PC-9 (cell line): ENCODE data around the gene ST6GALNAC1. TPM values are rescaled to one million over a fixed set of nuclear protein-coding genes. Genes with fewer than 3 reads are reported as not detected.

Experiments used
- BruUV-seq: library from RNA; stranded (reverse); fragments of 400-500 nt; replicated peaks from 2 replicates; lab custom pipeline; 2021; lab: Mats Ljungman, UMichigan
- CTCF ChIA-PET: fragments of 300-600 bp; sonication (Branson Sonifier 250); formaldehyde crosslinking; loops from one replicate; lab custom pipeline; 2022; ENCODE audit warnings: antibody characterized with exemption; lab: Charles Lee
- POLR2A ChIA-PET: fragments of 300-600 bp; sonication (Branson Sonifier 250); formaldehyde crosslinking; loops from one replicate; lab custom pipeline; 2022; ENCODE audit warnings: antibody characterized with exemption; ENCODE audit not compliant: unreplicated experiment; lab: Charles Lee
- DNase-seq, 2 experiments: peaks; one replicate each; pipeline versions ENCODE4 v3.0.0 to v3.0.0-alpha.2; 2015 to 2022; ENCODE audit warnings: mixed read lengths in 1 of 2
- H2AFZ ChIP-seq: fragments of 200-600 bp; sonication (generic); 2 replicates; pipeline ENCODE4 v1.8.1; 2017; ENCODE audit warnings: antibody characterized with exemption
- H3F3A ChIP-seq: fragments of 200-600 bp; sonication (generic); 2 replicates; pipeline ENCODE4 v1.8.1; 2017; ENCODE audit warnings: antibody characterized with exemption, mild to moderate bottlenecking, low read depth; ENCODE audit not compliant: insufficient read depth
- H3K27ac ChIP-seq: fragments of 200-600 bp; sonication (generic); 2 replicates; pipeline ENCODE4 v1.6.1; 2016; ENCODE audit warnings: mixed run types
- H3K27me3 ChIP-seq: fragments of 200-600 bp; sonication (generic); 2 replicates; pipeline ENCODE4 v1.6.1; 2016; ENCODE audit warnings: low read depth, mixed run types; ENCODE audit not compliant: insufficient read depth
- H3K36me3 ChIP-seq: fragments of 200-600 bp; sonication (generic); 2 replicates; pipeline ENCODE4 v1.6.1; 2016; ENCODE audit warnings: low read depth, mixed run types
- H3K4me1 ChIP-seq: fragments of 200-600 bp; sonication (generic); replicated peaks from 2 replicates; pipeline ENCODE4 v1.6.1; 2016; ENCODE audit warnings: mixed run types; ENCODE audit not compliant: insufficient read depth
- H3K4me2 ChIP-seq: fragments of 200-600 bp; sonication (generic); 2 replicates; pipeline ENCODE4 v1.6.1; 2017; ENCODE audit warnings: mixed run types
- H3K4me3 ChIP-seq: fragments of 200-600 bp; sonication (generic); 2 replicates; pipeline ENCODE4 v1.6.1; 2016; ENCODE audit warnings: mixed run types
- H3K79me2 ChIP-seq: fragments of 200-600 bp; sonication (generic); 2 replicates; pipeline ENCODE4 v1.6.1; 2017; ENCODE audit warnings: low read depth, mixed run types
- H3K9me2 ChIP-seq: fragments of 200-600 bp; sonication (generic); 2 replicates; pipeline ENCODE4 v1.8.1; 2017; ENCODE audit warnings: mild to moderate bottlenecking; ENCODE audit not compliant: insufficient read depth
- H3K9me3 ChIP-seq: fragments of 200-600 bp; sonication (generic); 2 replicates; pipeline ENCODE4 v1.8.1; 2016; ENCODE audit warnings: low read depth; ENCODE audit not compliant: insufficient read depth
- H4K20me1 ChIP-seq: fragments of 200-600 bp; sonication (generic); 2 replicates; pipeline ENCODE4 v1.8.1; 2017; ENCODE audit not compliant: insufficient read depth
- CTCF ChIP-seq: fragments of 200-600 bp; sonication (generic); conservative IDR thresholded peaks from 2 replicates; pipeline ENCODE4 v1.6.1; 2017; ENCODE audit warnings: mixed run types, antibody characterized with exemption, mild to moderate bottlenecking, moderate library complexity
- EZH2 ChIP-seq: fragments of 200-600 bp; sonication (generic); IDR thresholded peaks from 2 replicates; pipeline ENCODE4 v1.8.0; 2017; ENCODE audit warnings: antibody characterized with exemption, low read depth
- intact Hi-C: fragments of 100-400 bp; cut with micrococcal nuclease; formaldehyde crosslinking; loops from one replicate; pipeline ENCODE4 v1.10.0; 2022; ENCODE audit not compliant: unreplicated experiment
- total RNA-seq: library from RNA; stranded (reverse); gene quantifications from 2 replicates; pipeline ENCODE4 v1.2.3, GENCODE V29; 2021

ST6GALNAC1 gene
- total RNA-seq, 1 experiment from 2014 or later, result 0.76 TPM

- Histone ChIP-seq H3K4me3 (no peak overlapping the region), H3K9me3 (no peaks in the 10 kb centered on the region), H3F3A (no peaks in the 10 kb centered on the region), H3K9me2 (no peaks in the 10 kb centered on the region), H2AFZ (no peak overlapping the region), H3K27ac (no peak overlapping the region), H3K79me2 (no peaks in the 10 kb centered on the region), H3K36me3 (no peaks in the 10 kb centered on the region), H3K4me2 (no peak overlapping the region), H4K20me1 (no peaks in the 10 kb centered on the region), H3K4me1 (no peaks in the 10 kb centered on the region), H3K27me3 (no peaks in the 10 kb centered on the region)
- no TSS peak for BruUV-seq
- no peak for DNase-seq
- CTCF ChIA-PET, result no interaction called here
- POLR2A ChIA-PET, result no interaction called here
- intact Hi-C loops, result no loop called here
- TF ChIP-seq CTCF, result no peak
- no peak for TF ChIP-seq EZH2
These were observed 47.2 kb upstream of the ST6GALNAC1 start for GRCh38 chr17:76690596-76691280.

GRCh38 chr17:76689859-76690258 is 46.3 kb upstream of the ST6GALNAC1 start:
- no peaks in the 10 kb centered on the region for H3F3A ChIP-seq
- TF ChIP-seq CTCF (no peak), EZH2 (no peak)
- no peaks in the 10 kb centered on the region for H3K4me1 ChIP-seq
- no peaks in the 10 kb centered on the region for H3K36me3 ChIP-seq
- CTCF ChIA-PET, result no interaction called here
- DNase-seq, result no peak
- no peaks in the 10 kb centered on the region for H3K27me3 ChIP-seq
- no peak overlapping the region for H3K4me3 ChIP-seq
- no peaks in the 10 kb centered on the region for H4K20me1 ChIP-seq
- H3K9me2 ChIP-seq, result no peaks in the 10 kb centered on the region
- H3K9me3 ChIP-seq, result no peaks in the 10 kb centered on the region
- POLR2A ChIA-PET, result interaction anchor here (0.7 kb wide), 1 partner anchor 122 kb away, joined by 9 read pairs; no protein-coding TSS in a partner anchor
- no peak overlapping the region for H2AFZ ChIP-seq
- intact Hi-C loops, result no loop called here
- no peak overlapping the region for H3K27ac ChIP-seq
- BruUV-seq, result no TSS peak
- no peaks in the 10 kb centered on the region for H3K79me2 ChIP-seq
- no peak overlapping the region for H3K4me2 ChIP-seq

GRCh38 chr17:76688165-76688622 is 44.6 kb upstream of the ST6GALNAC1 start:
- Histone ChIP-seq H3K36me3 (no peaks in the 10 kb centered on the region), H3K79me2 (no peaks in the 10 kb centered on the region), H2AFZ (no peak overlapping the region), H3K4me2 (no peak overlapping the region), H3K9me3 (no peaks in the 10 kb centered on the region), H3K27ac (no peak overlapping the region), H3K4me1 (no peaks in the 10 kb centered on the region), H3F3A (no peaks in the 10 kb centered on the region), H3K4me3 (no peak overlapping the region), H4K20me1 (no peaks in the 10 kb centered on the region), H3K27me3 (no peaks in the 10 kb centered on the region), H3K9me2 (no peaks in the 10 kb centered on the region)
- no TSS peak for BruUV-seq
- intact Hi-C loops, result no loop called here
- TF ChIP-seq CTCF (no peak), EZH2 (no peak)
- DNase-seq, result no peak
- CTCF ChIA-PET, result interaction anchor here (0.5 kb wide), 1 partner anchor 34 kb away, joined by 4 read pairs; no protein-coding TSS in a partner anchor
- POLR2A ChIA-PET, result no interaction called here
